Gastroesophageal sphincter (tissue), 4 donors: Measurements from ENCODE around the gene RBBP8NL. TPM values are rescaled to one million over a fixed set of nuclear protein-coding genes. Genes with fewer than 3 reads are reported as not detected.

Experiments
- ATAC-seq: fragments of 150-250 bp; one replicate; pipeline ENCODE4 v1.9.1; 2016; ENCODE audit warnings: mild to moderate bottlenecking, moderate library complexity
- H3K27ac ChIP-seq, 4 donors: fragments of 200-600 bp; sonication (generic) in 3 of 4; 1 replicate in 3 of 4; 2 replicates in 1 of 4; pipeline ENCODE4 v1.5.1; 2016 to 2019
- H3K27me3 ChIP-seq: fragments of 200-600 bp; sonication (generic); one replicate; pipeline ENCODE4 v1.5.1; 2019
- H3K36me3 ChIP-seq, 2 donors: fragments of 200-600 bp; sonication (generic); one replicate each; pipeline ENCODE4 v1.5.1; 2019; ENCODE audit warnings: control low read depth in 1 of 2
- H3K4me1 ChIP-seq, 3 donors: fragments of 200-600 bp; sonication (generic); 1 replicate in 2 of 3; 2 replicates in 1 of 3; pipeline ENCODE4 v1.5.1; 2016 to 2019; ENCODE audit warnings: control low read depth in 2 of 3
- H3K4me3 ChIP-seq, 2 donors: fragments of 200-600 bp; sonication (generic); one replicate each; pipeline ENCODE4 v1.5.1; 2019; ENCODE audit warnings: mild to moderate bottlenecking in 1 of 2, moderate library complexity in 1 of 2
- H3K9me3 ChIP-seq, 3 donors: fragments of 200-600 bp; sonication (generic); one replicate each; pipeline ENCODE4 v1.5.1; 2017 to 2019; ENCODE audit warnings: control low read depth in 2 of 3
- EP300 ChIP-seq: sonication (generic); formaldehyde crosslinking; IDR thresholded peaks from one replicate; pipeline ENCODE4 v1.6.1; 2017; ENCODE audit warnings: antibody characterized with exemption, mild to moderate bottlenecking
- POLR2A ChIP-seq, 2 donors: fragments of 450-650 bp; IDR thresholded peaks; one replicate each; pipeline ENCODE4 v1.6.1; 2017; ENCODE audit warnings: antibody characterized with exemption in 2 of 2, mild to moderate bottlenecking in 2 of 2, moderate library complexity in 1 of 2
- POLR2AphosphoS5 ChIP-seq: sonication (generic); formaldehyde crosslinking; IDR thresholded peaks from one replicate; pipeline ENCODE4 v1.6.1; 2017; ENCODE audit warnings: antibody characterized with exemption
- WGBS, 2 donors: methylation state at CpG; one replicate each; pipeline ENCODE4 v1.1.5; 2018; ENCODE audit warnings: low coverage in 1 of 2; 5-methylcytosine and 5-hydroxymethylcytosine counted together
- total RNA-seq, 4 donors: library from RNA; depleted of rRNA; stranded (reverse); fragments of >200 nt; gene quantifications; one replicate each; pipeline ENCODE4 v1.1.0, GENCODE V29; 2016
- TF ChIP-seq, protein P1 (sequence below), 4 experiments: fragments of 200-600 bp in 2 of 4; fragments of 450-650 bp in 2 of 4; sonication (generic) in 1 of 4; IDR thresholded peaks; one replicate each; pipeline ENCODE4 v1.5.1; 2017 to 2019; ENCODE audit warnings: antibody characterized with exemption in 4 of 4, mild to moderate bottlenecking in 2 of 4, moderate library complexity in 2 of 4

The RBBP8NL gene
- total RNA-seq, 4 donors from 2014 or later: 0.20 TPM; not detected in 3

DNA sequence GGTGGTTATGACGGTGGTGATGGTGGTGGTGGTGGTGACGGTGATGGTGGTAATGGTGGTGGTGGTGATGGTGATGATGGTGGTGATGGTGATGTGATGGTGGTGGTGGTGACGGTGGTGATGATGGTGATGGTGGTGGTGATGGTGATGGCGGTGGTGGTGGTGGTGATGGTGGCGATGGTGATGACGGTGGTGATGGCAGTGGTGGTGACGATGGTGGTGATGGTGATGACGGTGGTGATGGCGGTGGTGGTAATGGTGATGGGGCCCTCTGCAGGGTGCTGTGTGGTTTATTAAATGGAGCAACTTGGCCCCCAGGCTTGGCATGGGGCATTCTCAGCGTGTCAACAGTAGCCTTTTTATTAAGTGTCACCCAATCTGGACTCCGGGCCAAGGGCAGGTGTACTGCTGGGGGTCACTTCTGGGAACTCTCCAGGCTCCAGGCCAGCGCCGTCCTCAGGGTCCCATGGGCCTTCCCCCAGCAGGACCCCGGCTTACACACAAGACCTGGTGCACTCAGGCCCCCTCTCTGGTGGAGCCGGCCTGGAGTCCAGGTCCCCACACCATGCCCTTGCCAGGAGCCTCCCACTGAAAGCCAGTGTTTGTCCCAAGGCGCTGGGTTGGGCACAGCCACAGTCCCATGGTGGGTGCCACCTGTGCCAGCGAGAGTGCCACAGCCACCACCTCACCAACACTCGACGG lies 29.1 kb downstream of the RBBP8NL start:
- Histone ChIP-seq H3K27me3 (no peaks in the 10 kb centered on the region), H3K27ac (no peak overlapping the region), H3K9me3 (no peaks in the 10 kb centered on the region), H3K36me3 (peaks cover 0 to 63% of the 10 kb centered on the region in 2 donors), H3K4me3 (no peak overlapping the region), H3K4me1 (no peaks in the 10 kb centered on the region)
- TF ChIP-seq POLR2A (IDR thresholded peaks at IDR 0.05) (no peak), EP300 (no peak), POLR2AphosphoS5 (no peak)
- TF ChIP-seq, protein P1, sequence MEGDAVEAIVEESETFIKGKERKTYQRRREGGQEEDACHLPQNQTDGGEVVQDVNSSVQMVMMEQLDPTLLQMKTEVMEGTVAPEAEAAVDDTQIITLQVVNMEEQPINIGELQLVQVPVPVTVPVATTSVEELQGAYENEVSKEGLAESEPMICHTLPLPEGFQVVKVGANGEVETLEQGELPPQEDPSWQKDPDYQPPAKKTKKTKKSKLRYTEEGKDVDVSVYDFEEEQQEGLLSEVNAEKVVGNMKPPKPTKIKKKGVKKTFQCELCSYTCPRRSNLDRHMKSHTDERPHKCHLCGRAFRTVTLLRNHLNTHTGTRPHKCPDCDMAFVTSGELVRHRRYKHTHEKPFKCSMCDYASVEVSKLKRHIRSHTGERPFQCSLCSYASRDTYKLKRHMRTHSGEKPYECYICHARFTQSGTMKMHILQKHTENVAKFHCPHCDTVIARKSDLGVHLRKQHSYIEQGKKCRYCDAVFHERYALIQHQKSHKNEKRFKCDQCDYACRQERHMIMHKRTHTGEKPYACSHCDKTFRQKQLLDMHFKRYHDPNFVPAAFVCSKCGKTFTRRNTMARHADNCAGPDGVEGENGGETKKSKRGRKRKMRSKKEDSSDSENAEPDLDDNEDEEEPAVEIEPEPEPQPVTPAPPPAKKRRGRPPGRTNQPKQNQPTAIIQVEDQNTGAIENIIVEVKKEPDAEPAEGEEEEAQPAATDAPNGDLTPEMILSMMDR (IDR thresholded peaks at IDR 0.05): no peak
- no peak for ATAC-seq
- 89 to 92% methylated on average over 11 to 12 of the region's 19 CpGs for WGBS, 2 donors

DNA sequence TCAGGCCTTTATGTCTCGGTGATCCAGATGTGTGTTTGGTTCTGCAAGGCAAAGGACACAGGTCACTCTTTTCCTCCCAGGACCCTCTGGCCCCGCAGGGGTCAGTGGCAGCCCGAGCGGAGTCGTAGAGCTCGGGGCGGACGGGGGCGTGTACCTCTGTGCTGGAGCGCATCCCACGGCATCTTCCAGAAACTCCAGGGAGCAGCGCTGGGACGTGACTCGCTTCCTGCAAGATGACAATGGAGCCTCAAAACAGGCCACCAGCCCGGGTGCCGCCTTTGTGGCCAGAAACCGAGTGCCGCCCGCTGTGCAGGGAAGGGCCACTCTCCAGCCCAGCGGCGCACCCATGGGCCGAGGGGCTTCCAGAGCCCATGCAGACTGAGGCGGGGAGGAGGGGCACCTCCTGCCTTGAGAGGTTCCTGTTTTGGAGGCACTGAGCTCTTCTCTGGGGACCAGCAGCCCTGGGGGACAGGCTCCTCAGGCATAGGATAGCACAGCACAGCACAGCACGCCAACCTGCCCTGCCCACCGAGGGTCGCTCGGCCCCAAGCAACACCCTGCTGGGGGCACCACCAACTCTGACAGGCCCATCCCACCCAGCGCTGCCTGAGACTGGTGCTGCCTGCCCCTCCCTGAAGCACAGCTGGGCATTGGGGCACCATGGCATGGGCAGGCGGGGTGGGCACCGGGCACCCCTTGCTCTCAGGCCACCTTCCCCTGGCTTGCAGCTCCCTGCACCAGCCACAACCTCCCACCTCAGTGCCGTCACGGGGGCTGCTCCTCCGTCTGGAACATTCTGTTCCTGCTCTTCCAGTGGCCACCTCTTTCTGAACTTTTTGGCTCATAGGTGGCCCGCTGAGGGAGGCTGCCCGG lies 30.7 kb downstream of the RBBP8NL start:
- WGBS, 2 donors: 90% methylated on average over 3 of the region's 35 CpGs; no CpG with 5 or more reads in 1 of the 2 donors

DNA sequence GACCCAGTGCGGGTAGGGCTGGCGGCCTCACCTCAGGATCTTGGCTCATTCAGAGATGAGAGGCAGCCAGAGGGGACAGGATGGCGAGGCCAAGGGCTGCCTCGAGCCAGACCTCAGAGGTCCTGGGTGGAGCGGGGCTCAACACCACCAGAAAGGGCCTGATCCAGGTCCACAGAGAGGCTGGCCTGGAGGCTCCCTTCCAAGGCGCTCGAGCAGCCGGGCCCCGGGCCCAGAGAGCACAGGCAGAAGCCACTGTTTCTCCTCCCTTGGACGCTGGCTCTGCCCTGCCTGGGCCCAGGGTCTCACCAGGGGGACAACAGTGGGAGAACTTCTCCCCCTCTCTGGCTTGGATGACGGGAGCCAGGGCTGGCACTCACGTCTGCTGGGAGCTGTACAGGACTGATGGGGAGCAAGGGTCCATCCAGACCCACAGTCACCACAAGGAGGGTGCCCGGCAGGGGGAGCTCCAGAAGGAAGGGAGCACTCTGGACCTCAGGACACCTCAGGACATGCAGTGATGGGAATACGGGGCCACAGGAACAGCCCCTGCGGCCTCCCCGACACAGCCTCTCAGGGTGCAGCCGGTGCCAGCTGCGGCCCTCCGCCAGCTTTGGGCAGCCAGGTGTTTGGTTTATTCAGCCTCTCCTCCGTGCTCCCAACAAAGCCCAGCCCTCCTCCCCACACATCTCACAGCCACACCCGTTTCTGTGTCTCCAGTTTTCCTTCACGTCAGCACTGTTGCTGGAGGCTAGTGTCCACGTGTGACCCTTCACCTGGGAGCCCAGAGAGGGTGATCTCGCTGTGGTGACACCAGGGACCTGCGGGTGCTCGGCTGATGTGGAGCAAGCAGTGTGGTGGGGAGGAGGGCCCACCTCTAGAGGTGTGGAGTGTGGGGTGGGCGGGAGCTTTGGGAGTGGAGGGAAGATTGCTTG lies 31.8 kb downstream of the RBBP8NL start:
- 83 to 89% methylated on average over 3 to 5 of the region's 27 CpGs for WGBS, 2 donors
- no peak for ATAC-seq
- Histone ChIP-seq H3K27me3 (no peaks in the 10 kb centered on the region), H3K4me1 (no peaks in the 10 kb centered on the region), H3K4me3 (no peak overlapping the region), H3K36me3 (peaks cover 0 to 68% of the 10 kb centered on the region in 2 donors), H3K27ac (no peak overlapping the region), H3K9me3 (no peaks in the 10 kb centered on the region)
- TF ChIP-seq POLR2AphosphoS5 (no peak), POLR2A (IDR thresholded peaks at IDR 0.05) (no peak), EP300 (no peak)
- TF ChIP-seq, protein P1 (IDR thresholded peaks at IDR 0.05): no peak

More for the DNA sequence above, 30.7 kb downstream of the RBBP8NL start:
- Histone ChIP-seq H3K36me3 (peaks cover 0 to 67% of the 10 kb centered on the region in 2 donors), H3K9me3 (no peaks in the 10 kb centered on the region), H3K27me3 (no peaks in the 10 kb centered on the region), H3K4me3 (no peak overlapping the region), H3K27ac (no peak overlapping the region), H3K4me1 (no peaks in the 10 kb centered on the region)
- TF ChIP-seq, protein P1 (IDR thresholded peaks at IDR 0.05): no peak
- TF ChIP-seq POLR2AphosphoS5 (no peak), POLR2A (IDR thresholded peaks at IDR 0.05) (no peak), EP300 (no peak)
- ATAC-seq: no peak

DNA sequence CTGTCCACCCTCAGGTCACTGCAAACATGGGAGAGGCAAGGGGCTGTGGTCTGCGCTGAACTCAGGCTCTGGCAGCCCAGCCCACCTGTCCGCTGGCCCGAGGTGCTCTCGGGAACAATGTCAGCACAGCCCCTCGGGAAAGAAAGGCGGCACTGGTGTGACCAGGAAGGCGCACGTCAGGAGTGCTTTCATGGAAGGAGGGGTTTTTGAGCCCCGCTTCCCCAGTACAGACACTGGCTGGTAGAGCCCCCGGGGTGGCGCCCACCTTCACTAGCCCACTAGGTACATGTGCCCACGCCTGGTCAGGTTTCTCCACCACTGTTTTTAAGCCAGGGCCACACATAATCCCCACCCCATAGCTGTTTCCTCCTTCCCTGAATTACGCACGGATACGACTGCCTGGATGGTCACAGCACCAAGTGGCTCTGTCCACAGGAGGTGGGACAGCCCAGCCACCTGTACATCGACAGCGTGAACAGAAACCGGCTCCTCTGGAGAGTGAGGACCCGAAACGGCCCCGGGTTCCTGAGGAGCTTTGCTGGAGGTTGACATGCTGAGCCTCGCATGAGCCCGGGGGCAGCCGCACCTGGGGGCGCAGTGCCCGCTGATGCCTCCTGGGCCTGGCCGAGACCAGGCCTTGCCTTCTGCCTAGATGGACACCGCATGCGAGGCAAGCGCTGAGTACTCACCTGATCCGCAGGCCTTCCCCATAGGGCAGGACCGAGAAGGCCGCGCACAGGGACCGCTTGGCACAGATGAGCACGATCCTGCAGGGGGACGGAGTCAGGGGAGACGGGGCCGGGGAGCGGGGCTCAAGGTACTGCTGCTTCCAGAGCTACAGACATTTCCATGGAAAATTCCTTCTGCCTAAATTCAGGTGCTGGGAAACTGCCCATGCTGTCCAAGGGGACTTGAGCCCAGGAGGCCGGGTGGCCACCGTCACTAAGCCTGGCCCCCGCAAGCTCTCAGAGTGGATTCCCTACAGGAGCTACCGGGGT lies 32.8 kb downstream of the RBBP8NL start:
- TF ChIP-seq POLR2AphosphoS5: no peak
- TF ChIP-seq, protein P1 (IDR thresholded peaks at IDR 0.05): no peak
- TF ChIP-seq EP300: no peak
- no peak for TF ChIP-seq POLR2A (IDR thresholded peaks at IDR 0.05)
- no peaks in the 10 kb centered on the region for H3K4me1 ChIP-seq
- ATAC-seq: no peak
- H3K9me3 ChIP-seq: no peaks in the 10 kb centered on the region
- WGBS, 2 donors: 100% methylated on average over 3 of the region's 44 CpGs; no CpG with 5 or more reads in 1 of the 2 donors
- H3K27ac ChIP-seq: no peak overlapping the region
- peaks cover 0 to 72% of the 10 kb centered on the region in 2 donors for H3K36me3 ChIP-seq
- H3K27me3 ChIP-seq: no peaks in the 10 kb centered on the region
- no peak overlapping the region for H3K4me3 ChIP-seq
